Measurements from ENCODE around the gene CD58.

CD58 gene

GRCh38 chr1:116502671-116503314 is 68.0 kb downstream of the CD58 start:
- no peak for DNase-seq (ENCODE audit: extremely low read depth, insufficient read length)
- Histone ChIP-seq H3K36me3 (ENCODE audit: control insufficient read depth, insufficient read depth, low read length) (peaks cover 1% of the 10 kb centered on the region; the same call in 1 of the 2 replicates), H3K4me3 (replicated peaks; ENCODE audit: low read depth, low read length) (no peak overlapping the region), H3K27me3 (replicated peaks; ENCODE audit: control insufficient read depth, insufficient read depth, low read length) (no peaks in the 10 kb centered on the region)
- TF ChIP-seq CTCF (IDR thresholded peaks at IDR 0.05; ENCODE audit: insufficient read depth, low read length, poor library complexity, severe bottlenecking), result no peak

- DNase-seq (ENCODE audit: extremely low read depth, insufficient read length), result no peak
- Histone ChIP-seq H3K4me3 (replicated peaks; ENCODE audit: low read depth, low read length) (no peak overlapping the region), H3K36me3 (ENCODE audit: control insufficient read depth, insufficient read depth, low read length) (peaks cover 1% of the 10 kb centered on the region), H3K27me3 (replicated peaks; ENCODE audit: control insufficient read depth, insufficient read depth, low read length) (no peaks in the 10 kb centered on the region)
- no peak for TF ChIP-seq CTCF (IDR thresholded peaks at IDR 0.05; ENCODE audit: insufficient read depth, low read length, poor library complexity, severe bottlenecking)
Measured at GRCh38 chr1:116501870-116502244, 69.0 kb downstream of the CD58 start.

GRCh38 chr1:116501125-116501869 is 69.5 kb downstream of the CD58 start:
- Histone ChIP-seq H3K36me3 (ENCODE audit: control insufficient read depth, insufficient read depth, low read length) (peaks cover 1% of the 10 kb centered on the region), H3K4me3 (replicated peaks; ENCODE audit: low read depth, low read length) (no peak overlapping the region), H3K27me3 (replicated peaks; ENCODE audit: control insufficient read depth, insufficient read depth, low read length) (no peaks in the 10 kb centered on the region)
- no peak for DNase-seq (ENCODE audit: extremely low read depth, insufficient read length)
- no peak for TF ChIP-seq CTCF (IDR thresholded peaks at IDR 0.05; ENCODE audit: insufficient read depth, low read length, poor library complexity, severe bottlenecking)

DNA sequence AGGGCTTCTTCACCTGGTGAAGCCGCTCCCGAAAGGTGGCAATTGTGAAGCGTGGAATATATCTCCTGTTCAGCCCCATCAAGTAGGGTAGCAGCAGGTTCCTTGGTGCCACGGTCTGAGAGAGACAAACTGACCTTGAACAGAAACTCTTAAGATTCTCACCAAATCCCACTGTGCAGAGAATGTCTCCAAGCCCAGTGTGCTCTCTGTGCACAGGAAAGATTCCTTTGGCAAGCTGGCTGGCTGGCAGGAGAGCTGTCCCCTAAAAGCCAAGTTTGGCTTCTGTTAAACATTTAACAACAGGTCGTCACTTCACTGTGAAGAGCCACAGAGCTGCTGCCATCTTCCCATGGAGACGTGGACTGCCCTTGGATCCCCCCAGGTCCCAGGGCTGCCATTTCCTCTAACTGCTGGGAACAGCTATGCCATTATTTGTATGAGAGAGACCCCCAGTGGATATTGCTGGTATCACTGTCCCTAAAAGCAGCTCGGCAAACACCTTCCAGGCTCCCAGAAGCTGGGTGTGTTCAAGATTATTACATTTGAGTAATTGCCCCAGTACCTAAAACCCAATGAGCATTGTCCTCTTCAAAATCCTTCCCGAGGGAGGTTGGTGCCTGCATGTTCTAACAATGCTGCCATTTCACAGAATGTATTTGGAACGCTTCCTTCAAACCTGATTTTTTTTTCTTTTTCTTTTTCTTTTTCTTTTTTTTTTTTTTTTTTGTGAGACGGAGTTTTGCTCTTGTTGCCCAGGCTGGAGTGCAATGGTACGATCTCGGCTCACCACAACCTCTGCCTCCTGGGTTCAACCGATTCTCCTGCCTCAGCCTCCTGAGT is 71.8 kb downstream of the CD58 start:
- peak; percentile 61 for TF ChIP-seq CTCF (IDR thresholded peaks at IDR 0.05; ENCODE audit: insufficient read depth, low read length, poor library complexity, severe bottlenecking)
- DNase-seq (ENCODE audit: extremely low read depth, insufficient read length), result no peak
- Histone ChIP-seq H3K27me3 (replicated peaks; ENCODE audit: control insufficient read depth, insufficient read depth, low read length) (no peaks in the 10 kb centered on the region), H3K36me3 (ENCODE audit: control insufficient read depth, insufficient read depth, low read length) (peaks cover 1% of the 10 kb centered on the region), H3K4me3 (replicated peaks; ENCODE audit: low read depth, low read length) (no peak overlapping the region)

GRCh38 chr1:116497656-116498055 is 73.2 kb downstream of the CD58 start:
- Histone ChIP-seq H3K36me3 (ENCODE audit: control insufficient read depth, insufficient read depth, low read length) (peaks cover 1% of the 10 kb centered on the region), H3K27me3 (replicated peaks; ENCODE audit: control insufficient read depth, insufficient read depth, low read length) (no peaks in the 10 kb centered on the region), H3K4me3 (replicated peaks; ENCODE audit: low read depth, low read length) (no peak overlapping the region)
- TF ChIP-seq CTCF (IDR thresholded peaks at IDR 0.05; ENCODE audit: insufficient read depth, low read length, poor library complexity, severe bottlenecking), result no peak
- DNase-seq (ENCODE audit: extremely low read depth, insufficient read length), result no peak
